ENCODE data around the gene TMEM219. TPM values are rescaled to one million over a fixed set of nuclear protein-coding genes. Genes with fewer than 3 reads are reported as not detected.

Gene TMEM219
- total RNA-seq, 1 donor from 2014 or later = 89.4 TPM

- peak overlapping the region; percentile 51 for H3K27ac Mint-ChIP-seq
Observed at GRCh38 chr16:29989111-29989858, 27.4 kb downstream of the TMEM219 start.

GRCh38 chr16:29990034-29990433 is 28.2 kb downstream of the TMEM219 start:
- TF ChIP-seq CTCF (IDR thresholded peaks at IDR 0.05; ENCODE audit: unreplicated experiment) = no peak
- Mint-ChIP-seq H3K27me3 (no peaks in the 10 kb centered on the region), H3K9me3 (ENCODE audit: low read depth) (no peaks in the 10 kb centered on the region), H3K4me1 (ENCODE audit: low read depth) (peaks cover 7% of the 10 kb centered on the region), H3K4me3 (ENCODE audit: low read depth) (no peak overlapping the region), H3K36me3 (ENCODE audit: insufficient read depth) (peaks cover 13% of the 10 kb centered on the region), H3K27ac (no peak overlapping the region)
- no peak for DNase-seq (ENCODE audit: low spot score, unreplicated experiment)

More at GRCh38 chr16:29989111-29989858, 27.4 kb downstream of the TMEM219 start:
- TF ChIP-seq CTCF (IDR thresholded peaks at IDR 0.05; ENCODE audit: unreplicated experiment) = no peak
- Mint-ChIP-seq H3K4me1 (ENCODE audit: low read depth) (peaks cover 2% of the 10 kb centered on the region), H3K4me3 (ENCODE audit: low read depth) (no peak overlapping the region), H3K36me3 (ENCODE audit: insufficient read depth) (peaks cover 14% of the 10 kb centered on the region), H3K27me3 (no peaks in the 10 kb centered on the region), H3K9me3 (ENCODE audit: low read depth) (no peaks in the 10 kb centered on the region)
- DNase-seq (ENCODE audit: low spot score, unreplicated experiment) = no peak

GRCh38 chr16:29990883-29991570 is 29.1 kb downstream of the TMEM219 start:
- peaks cover 9% of the 10 kb centered on the region for H3K4me1 Mint-ChIP-seq (ENCODE audit: low read depth)
- no peaks in the 10 kb centered on the region for H3K9me3 Mint-ChIP-seq (ENCODE audit: low read depth)

GRCh38 chr16:29991571-29991904 is 29.7 kb downstream of the TMEM219 start:
- Mint-ChIP-seq H3K36me3 (ENCODE audit: insufficient read depth) (peaks cover 11% of the 10 kb centered on the region), H3K4me1 (ENCODE audit: low read depth) (peaks cover 11% of the 10 kb centered on the region), H3K4me3 (ENCODE audit: low read depth) (no peak overlapping the region), H3K9me3 (ENCODE audit: low read depth) (no peaks in the 10 kb centered on the region), H3K27ac (no peak overlapping the region), H3K27me3 (no peaks in the 10 kb centered on the region)
- TF ChIP-seq CTCF (IDR thresholded peaks at IDR 0.05; ENCODE audit: unreplicated experiment) = no peak
- DNase-seq (ENCODE audit: low spot score, unreplicated experiment) = no peak

More at GRCh38 chr16:29990883-29991570, 29.1 kb downstream of the TMEM219 start:
- DNase-seq (ENCODE audit: low spot score, unreplicated experiment) = no peak
- Mint-ChIP-seq H3K36me3 (ENCODE audit: insufficient read depth) (peaks cover 11% of the 10 kb centered on the region), H3K27me3 (no peaks in the 10 kb centered on the region), H3K27ac (no peak overlapping the region), H3K4me3 (ENCODE audit: low read depth) (no peak overlapping the region)
- no peak for TF ChIP-seq CTCF (IDR thresholded peaks at IDR 0.05; ENCODE audit: unreplicated experiment)

GRCh38 chr16:29992344-29992967 is 30.6 kb downstream of the TMEM219 start:
- DNase-seq (ENCODE audit: low spot score, unreplicated experiment) = no peak
- no peak for TF ChIP-seq CTCF (IDR thresholded peaks at IDR 0.05; ENCODE audit: unreplicated experiment)
- H3K36me3 Mint-ChIP-seq (ENCODE audit: insufficient read depth) = peaks cover 11% of the 10 kb centered on the region
- peaks cover 16% of the 10 kb centered on the region for H3K4me1 Mint-ChIP-seq (ENCODE audit: low read depth)
- H3K9me3 Mint-ChIP-seq (ENCODE audit: low read depth) = no peaks in the 10 kb centered on the region
- no peak overlapping the region for H3K27ac Mint-ChIP-seq
- peak overlapping the region; percentile 44 for H3K4me3 Mint-ChIP-seq (ENCODE audit: low read depth)
- H3K27me3 Mint-ChIP-seq = no peaks in the 10 kb centered on the region

All from progenitor cell of endocrine pancreas (in vitro differentiated cells).